Osteoblast (primary cell): ENCODE measurements around the gene ILDR1. TPM values are rescaled to one million over a fixed set of nuclear protein-coding genes. Genes with fewer than 3 reads are reported as not detected.
"Not testable (repeated sequence)": the region's sequence is repeated elsewhere in the genome, so short reads cannot be mapped to it uniquely, and the experiment has no call there.

Experiments used
- DNase-seq: peaks from one replicate; pipeline ENCODE4 v3.0.0; 2011; ENCODE audit warnings: low spot score, mixed read lengths; ENCODE audit not compliant: insufficient read length; ENCODE audit errors: missing footprints
- H2AFZ ChIP-seq: 2 replicates; pipeline ENCODE4 v1.6.0; 2011; ENCODE audit warnings: mild to moderate bottlenecking, low read length
- H3K27ac ChIP-seq: 2 replicates; pipeline ENCODE4 v1.5.1; 2011; ENCODE audit warnings: mild to moderate bottlenecking, low read depth, low read length, moderate library complexity
- H3K27me3 ChIP-seq: 2 replicates; pipeline ENCODE4 v1.6.0; 2012; ENCODE audit warnings: mild to moderate bottlenecking, control low read depth, inconsistent platforms, low read length, moderate library complexity; ENCODE audit not compliant: insufficient read depth
- H3K36me3 ChIP-seq: 2 replicates; pipeline ENCODE4 v1.5.1; 2011; ENCODE audit warnings: mild to moderate bottlenecking, low read length, control low read depth, moderate library complexity; ENCODE audit not compliant: insufficient read depth
- H3K4me1 ChIP-seq: 2 replicates; pipeline ENCODE4 v1.5.1; 2011; ENCODE audit warnings: mild to moderate bottlenecking, low read length, control low read depth, moderate library complexity; ENCODE audit not compliant: insufficient read depth
- H3K4me2 ChIP-seq: 2 replicates; pipeline ENCODE4 v1.6.0; 2011; ENCODE audit warnings: mild to moderate bottlenecking, low read length; ENCODE audit not compliant: insufficient read depth
- H3K4me3 ChIP-seq: fragments of 200-600 bp; sonication (generic); 3 replicates; pipeline ENCODE4 v1.5.1; 2012; ENCODE audit warnings: mild to moderate bottlenecking, low read length, inconsistent platforms; ENCODE audit not compliant: insufficient read depth
- H3K79me2 ChIP-seq: 2 replicates; pipeline ENCODE4 v1.6.0; 2012; ENCODE audit warnings: mild to moderate bottlenecking, low read length, control low read depth, inconsistent platforms; ENCODE audit not compliant: insufficient read depth
- H3K9me3 ChIP-seq: 2 replicates; pipeline ENCODE4 v1.5.1; 2011; ENCODE audit warnings: low read depth, low read length, control low read depth
- H4K20me1 ChIP-seq: 2 replicates; pipeline ENCODE4 v1.6.0; 2012; ENCODE audit warnings: mild to moderate bottlenecking, low read length, control low read depth; ENCODE audit not compliant: insufficient read depth
- small RNA-seq: library from RNA; depleted of rRNA; stranded (forward); fragments of <200 nt; gene quantifications from one replicate; pipeline ENCODE3, GENCODE V24; 2012
- total RNA-seq: library from RNA; depleted of rRNA; stranded (reverse); fragments of >200 nt; gene quantifications from 2 replicates; pipeline ENCODE4 v1.2.3, GENCODE V29; 2012
- TF ChIP-seq, protein P1 (sequence below): IDR thresholded peaks from 2 replicates; pipeline ENCODE4 v1.5.1; 2011; ENCODE audit warnings: mild to moderate bottlenecking, low read depth, low read length, moderate library complexity; ENCODE audit errors: extremely low read depth

The ILDR1 gene
- total RNA-seq, 1 donor, result not detected

DNA sequence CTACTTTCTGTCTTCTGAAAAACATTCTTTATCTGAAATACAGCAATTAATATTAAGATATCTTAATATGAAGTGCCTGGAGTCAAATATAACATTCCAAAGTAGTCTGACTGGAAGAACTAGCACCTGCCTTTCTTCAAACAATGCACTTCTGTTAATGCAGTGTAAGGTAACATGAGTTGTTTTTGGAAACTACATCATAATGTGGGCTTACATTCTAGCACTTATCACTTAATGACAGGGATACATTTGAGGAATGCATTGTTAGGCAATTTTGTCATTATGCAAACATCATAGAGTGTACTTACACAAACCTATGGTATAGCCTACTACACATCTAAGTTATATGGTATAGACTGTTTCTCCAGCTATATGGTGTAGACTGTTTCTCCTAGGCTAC lies 78.6 kb downstream of the ILDR1 start:
- Histone ChIP-seq H3K36me3 (no peaks in the 10 kb centered on the region), H3K9me3 (no peaks in the 10 kb centered on the region), H4K20me1 (no peaks in the 10 kb centered on the region), H3K4me3 (no peak overlapping the region), H3K27me3 (no peaks in the 10 kb centered on the region), H3K79me2 (no peaks in the 10 kb centered on the region), H3K27ac (no peak overlapping the region), H2AFZ (no peak overlapping the region), H3K4me2 (no peak overlapping the region), H3K4me1 (no peaks in the 10 kb centered on the region)
- no peak for DNase-seq
- TF ChIP-seq, protein P1, sequence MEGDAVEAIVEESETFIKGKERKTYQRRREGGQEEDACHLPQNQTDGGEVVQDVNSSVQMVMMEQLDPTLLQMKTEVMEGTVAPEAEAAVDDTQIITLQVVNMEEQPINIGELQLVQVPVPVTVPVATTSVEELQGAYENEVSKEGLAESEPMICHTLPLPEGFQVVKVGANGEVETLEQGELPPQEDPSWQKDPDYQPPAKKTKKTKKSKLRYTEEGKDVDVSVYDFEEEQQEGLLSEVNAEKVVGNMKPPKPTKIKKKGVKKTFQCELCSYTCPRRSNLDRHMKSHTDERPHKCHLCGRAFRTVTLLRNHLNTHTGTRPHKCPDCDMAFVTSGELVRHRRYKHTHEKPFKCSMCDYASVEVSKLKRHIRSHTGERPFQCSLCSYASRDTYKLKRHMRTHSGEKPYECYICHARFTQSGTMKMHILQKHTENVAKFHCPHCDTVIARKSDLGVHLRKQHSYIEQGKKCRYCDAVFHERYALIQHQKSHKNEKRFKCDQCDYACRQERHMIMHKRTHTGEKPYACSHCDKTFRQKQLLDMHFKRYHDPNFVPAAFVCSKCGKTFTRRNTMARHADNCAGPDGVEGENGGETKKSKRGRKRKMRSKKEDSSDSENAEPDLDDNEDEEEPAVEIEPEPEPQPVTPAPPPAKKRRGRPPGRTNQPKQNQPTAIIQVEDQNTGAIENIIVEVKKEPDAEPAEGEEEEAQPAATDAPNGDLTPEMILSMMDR, result no peak

DNA sequence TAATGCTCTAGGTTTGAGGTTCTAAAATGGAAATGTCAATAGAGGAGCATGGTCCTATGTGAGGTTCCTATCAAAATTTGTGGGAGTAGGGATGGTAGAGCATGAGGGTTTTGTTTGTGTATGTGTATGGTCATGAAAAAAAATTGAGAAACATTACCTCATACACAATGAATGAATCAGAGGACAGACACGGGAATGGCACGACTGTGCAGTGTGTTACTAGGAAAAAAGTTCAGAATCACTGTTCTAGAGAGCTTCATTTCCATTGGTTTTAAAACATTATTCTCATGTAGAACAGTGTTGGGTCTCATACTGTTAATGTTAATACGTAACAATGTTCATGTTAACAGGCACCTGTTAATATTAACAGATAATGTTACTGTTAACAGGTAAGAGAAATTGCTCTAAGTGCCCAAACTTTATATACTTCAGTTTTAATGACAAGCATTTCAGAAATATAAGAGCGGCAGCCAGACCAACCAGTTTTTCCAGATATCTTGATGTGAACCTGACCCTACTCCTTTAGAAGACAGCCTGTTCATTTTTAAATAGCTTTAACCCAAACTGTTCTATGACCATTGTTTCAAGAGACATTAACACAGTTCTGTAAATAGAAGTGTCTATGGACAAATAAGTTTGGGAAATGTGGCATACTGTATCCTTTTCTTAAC lies 79.8 kb downstream of the ILDR1 start:
- TF ChIP-seq, protein P1, result no peak
- Histone ChIP-seq H3K36me3 (no peaks in the 10 kb centered on the region), H3K4me2 (no peak overlapping the region), H3K9me3 (no peaks in the 10 kb centered on the region), H2AFZ (no peak overlapping the region), H3K4me3 (no peak overlapping the region), H3K27me3 (no peaks in the 10 kb centered on the region), H3K27ac (no peak overlapping the region), H3K79me2 (no peaks in the 10 kb centered on the region), H3K4me1 (no peaks in the 10 kb centered on the region), H4K20me1 (no peaks in the 10 kb centered on the region)
- peak; percentile 39 for DNase-seq

DNA sequence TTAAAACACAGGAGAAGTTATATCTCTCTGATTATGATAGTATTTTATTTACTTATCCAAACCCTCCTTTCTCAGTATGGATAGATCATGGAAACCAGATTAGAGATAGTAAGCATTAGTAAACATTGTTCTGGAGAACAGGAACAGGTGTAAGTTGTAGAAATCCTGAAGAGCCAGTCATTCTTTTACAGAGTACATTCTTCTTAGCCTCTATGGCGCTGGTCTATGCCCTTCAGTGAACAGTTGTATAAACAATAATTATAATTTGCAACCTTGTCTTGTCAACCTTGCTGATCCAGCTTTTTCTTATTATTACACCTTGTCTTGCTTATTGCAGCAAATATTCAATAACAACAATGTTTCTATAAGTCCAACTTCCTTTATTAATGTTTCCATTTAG lies 80.5 kb downstream of the ILDR1 start:
- DNase-seq, result no peak
- Histone ChIP-seq H2AFZ (no peak overlapping the region), H3K79me2 (no peaks in the 10 kb centered on the region), H3K27ac (no peak overlapping the region), H3K27me3 (no peaks in the 10 kb centered on the region), H3K4me2 (no peak overlapping the region), H3K36me3 (no peaks in the 10 kb centered on the region), H3K9me3 (no peaks in the 10 kb centered on the region), H3K4me3 (no peak overlapping the region), H3K4me1 (no peaks in the 10 kb centered on the region), H4K20me1 (no peaks in the 10 kb centered on the region)
- TF ChIP-seq, protein P1, result no peak

DNA sequence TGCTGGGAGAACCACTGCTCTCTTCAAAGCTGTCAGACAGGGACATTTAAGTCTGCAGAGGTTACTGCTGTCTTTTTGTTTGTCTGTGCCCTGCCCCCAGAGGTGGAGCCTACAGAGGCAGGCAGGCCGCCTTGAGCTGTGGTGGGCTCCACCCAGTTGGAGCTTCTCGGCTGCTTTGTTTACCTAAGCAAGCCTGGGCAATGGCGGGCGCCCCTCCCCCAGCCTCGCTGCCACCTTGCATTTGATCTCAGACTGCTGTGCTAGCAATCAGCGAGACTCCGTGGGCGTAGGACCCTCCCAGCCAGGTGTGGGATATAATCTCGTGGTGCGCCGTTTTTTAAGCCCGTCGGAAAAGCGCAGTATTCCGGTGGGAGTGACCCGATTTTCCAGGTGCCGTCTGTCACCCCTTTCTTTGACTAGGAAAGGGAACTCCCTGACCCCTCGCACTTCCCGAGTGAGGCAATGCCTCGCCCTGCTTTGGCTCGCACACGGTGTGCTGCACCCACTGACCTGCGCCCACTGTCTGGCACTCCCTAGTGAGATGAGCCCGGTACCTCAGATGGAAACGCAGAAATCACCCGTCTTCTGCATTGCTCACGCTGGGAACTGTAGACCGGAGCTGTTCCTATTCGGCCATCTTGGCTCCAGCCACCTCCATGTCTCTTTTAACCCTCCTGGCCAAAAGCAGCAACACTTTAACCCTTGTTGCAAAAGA lies 83.7 kb downstream of the ILDR1 start:
- not testable (repeated sequence) for H4K20me1 ChIP-seq, H2AFZ ChIP-seq, H3K36me3 ChIP-seq, H3K4me1 ChIP-seq, H3K4me2 ChIP-seq, H3K27me3 ChIP-seq, H3K27ac ChIP-seq, H3K9me3 ChIP-seq, H3K4me3 ChIP-seq, DNase-seq, H3K79me2 ChIP-seq

Small RNAs within 50 kb of the gene (small RNA-seq; reads per million reads assigned to genes)
- gene RF00019, result not detected

Other genes with a start within 250 kb of the ILDR1 start
- 15.9 and 16.2 TPM in 2 replicates for gene IQCB1, start 187.2 kb downstream of the ILDR1 start, total RNA-seq
- gene EAF2, start 187.0 kb downstream of the ILDR1 start, total RNA-seq, result 1.2 and 1.4 TPM in 2 replicates
- under 0.01 and 0.29 TPM in 2 replicates for gene SLC15A2, start 127.8 kb downstream of the ILDR1 start, total RNA-seq
- gene CD86, start 33.1 kb upstream of the ILDR1 start, total RNA-seq, result 0.29 TPM in 1 of 2 replicates, not detected in the other
- gene CASR, start 161.4 kb upstream of the ILDR1 start, total RNA-seq, result not detected in 2 replicates